ENCODE data around the gene AACS. TPM values are rescaled to one million over a fixed set of nuclear protein-coding genes. Genes with fewer than 3 reads are reported as not detected.
A peak's percentile ranks its signal among the peaks of the same experiment; 100 is the strongest.

AACS gene
- polyA plus RNA-seq, 1 donor (not counting 4 experiments of a cell fraction or from before 2014, with no cell fraction given), result 27.0 TPM

GRCh38 chr12:125149160-125150108 lies 84.2 kb downstream of the AACS start:
- Histone ChIP-seq H3K9me3 (ENCODE audit: control insufficient read depth, low read depth, low read length) (no peaks in the 10 kb centered on the region), H3K9ac (ENCODE audit: control insufficient read depth, extremely low read depth, insufficient read depth, low read length) (no peak overlapping the region), H4K20me1 (ENCODE audit: control insufficient read depth, extremely low read depth, insufficient read depth, low read length) (no peaks in the 10 kb centered on the region), H3K9me1 (ENCODE audit: control insufficient read depth, extremely low read depth, insufficient read depth, low read length) (no peaks in the 10 kb centered on the region), H3K4me3 (ENCODE audit: control insufficient read depth in 2 of 3, extremely low read depth in 1 of 3, insufficient read depth in 2 of 3, low read depth in 1 of 3, low read length in 3 of 3) (no peak overlapping the region), H3K27me3 (ENCODE audit: control insufficient read depth, extremely low read depth, insufficient read depth, low read length) (no peaks in the 10 kb centered on the region), H3K79me2 (ENCODE audit: control insufficient read depth, insufficient read depth, low read length) (no peaks in the 10 kb centered on the region), H3K27ac (ENCODE audit: control insufficient read depth, insufficient read depth, low read length) (no peak overlapping the region), H2AFZ (ENCODE audit: control insufficient read depth, low read length) (no peak overlapping the region), H3K4me2 (ENCODE audit: control insufficient read depth, extremely low read depth, insufficient read depth, low read depth, low read length) (no peak overlapping the region), H3K4me1 (ENCODE audit: control insufficient read depth, extremely low read depth, insufficient read depth, low read length) (peaks cover 12% of the 10 kb centered on the region), H3K36me3 (ENCODE audit: control insufficient read depth in 2 of 2, extremely low read depth in 1 of 2, insufficient read depth in 2 of 2, low read length in 2 of 2) (no peaks in the 10 kb centered on the region)
- dilution Hi-C loops (cut with MboI; ENCODE audit: extremely low pct_ligation_motif_present, low sequenced_read_pairs), result no loop called here
- no peak for DNase-seq (ENCODE audit: low read depth, low spot score)
- no peak for TF ChIP-seq EZH2 (IDR thresholded peaks at IDR 0.05; ENCODE audit: low read length)
- TF ChIP-seq CTCF (optimal IDR thresholded peaks at IDR 0.05 in 1 of 3, IDR thresholded peaks at IDR 0.05 in 1 of 3, conservative IDR thresholded peaks at IDR 0.05 in 1 of 3; ENCODE audit: extremely low read depth in 1 of 3, insufficient read depth in 2 of 3, low read length in 3 of 3), result no peak
- FAIRE-seq, result peak; percentile 44

- Histone ChIP-seq H3K9me1 (ENCODE audit: control insufficient read depth, extremely low read depth, insufficient read depth, low read length) (no peaks in the 10 kb centered on the region), H3K9me3 (ENCODE audit: control insufficient read depth, low read depth, low read length) (no peaks in the 10 kb centered on the region), H3K79me2 (ENCODE audit: control insufficient read depth, insufficient read depth, low read length) (no peaks in the 10 kb centered on the region), H3K27ac (ENCODE audit: control insufficient read depth, insufficient read depth, low read length) (no peak overlapping the region), H3K9ac (ENCODE audit: control insufficient read depth, extremely low read depth, insufficient read depth, low read length) (no peak overlapping the region), H3K36me3 (ENCODE audit: control insufficient read depth in 2 of 2, extremely low read depth in 1 of 2, insufficient read depth in 2 of 2, low read length in 2 of 2) (no peaks in the 10 kb centered on the region), H3K4me2 (ENCODE audit: control insufficient read depth, extremely low read depth, insufficient read depth, low read depth, low read length) (no peak overlapping the region), H4K20me1 (ENCODE audit: control insufficient read depth, extremely low read depth, insufficient read depth, low read length) (no peaks in the 10 kb centered on the region), H2AFZ (ENCODE audit: control insufficient read depth, low read length) (no peak overlapping the region), H3K4me1 (ENCODE audit: control insufficient read depth, extremely low read depth, insufficient read depth, low read length) (peaks cover 12% of the 10 kb centered on the region), H3K27me3 (ENCODE audit: control insufficient read depth, extremely low read depth, insufficient read depth, low read length) (no peaks in the 10 kb centered on the region), H3K4me3 (ENCODE audit: control insufficient read depth in 2 of 3, extremely low read depth in 1 of 3, insufficient read depth in 2 of 3, low read depth in 1 of 3, low read length in 3 of 3) (no peak overlapping the region)
- FAIRE-seq (no peak), DNase-seq (ENCODE audit: low read depth, low spot score) (no peak)
- TF ChIP-seq CTCF (optimal IDR thresholded peaks at IDR 0.05 in 1 of 3, IDR thresholded peaks at IDR 0.05 in 1 of 3, conservative IDR thresholded peaks at IDR 0.05 in 1 of 3; ENCODE audit: extremely low read depth in 1 of 3, insufficient read depth in 2 of 3, low read length in 3 of 3) (no peak), EZH2 (IDR thresholded peaks at IDR 0.05; ENCODE audit: low read length) (no peak)
- dilution Hi-C loops (cut with MboI; ENCODE audit: extremely low pct_ligation_motif_present, low sequenced_read_pairs), result no loop called here
Observed at GRCh38 chr12:125151284-125151683, 86.0 kb downstream of the AACS start.
